DMS79 treated with DMSO at 0.1 percent for 48 hours (cell line): ENCODE data around the gene MEN1.

Experiments used
- DNase-seq: peaks from one replicate; lab custom pipeline; 2025; lab: John Stamatoyannopoulos, UW

MEN1 gene

DNA sequence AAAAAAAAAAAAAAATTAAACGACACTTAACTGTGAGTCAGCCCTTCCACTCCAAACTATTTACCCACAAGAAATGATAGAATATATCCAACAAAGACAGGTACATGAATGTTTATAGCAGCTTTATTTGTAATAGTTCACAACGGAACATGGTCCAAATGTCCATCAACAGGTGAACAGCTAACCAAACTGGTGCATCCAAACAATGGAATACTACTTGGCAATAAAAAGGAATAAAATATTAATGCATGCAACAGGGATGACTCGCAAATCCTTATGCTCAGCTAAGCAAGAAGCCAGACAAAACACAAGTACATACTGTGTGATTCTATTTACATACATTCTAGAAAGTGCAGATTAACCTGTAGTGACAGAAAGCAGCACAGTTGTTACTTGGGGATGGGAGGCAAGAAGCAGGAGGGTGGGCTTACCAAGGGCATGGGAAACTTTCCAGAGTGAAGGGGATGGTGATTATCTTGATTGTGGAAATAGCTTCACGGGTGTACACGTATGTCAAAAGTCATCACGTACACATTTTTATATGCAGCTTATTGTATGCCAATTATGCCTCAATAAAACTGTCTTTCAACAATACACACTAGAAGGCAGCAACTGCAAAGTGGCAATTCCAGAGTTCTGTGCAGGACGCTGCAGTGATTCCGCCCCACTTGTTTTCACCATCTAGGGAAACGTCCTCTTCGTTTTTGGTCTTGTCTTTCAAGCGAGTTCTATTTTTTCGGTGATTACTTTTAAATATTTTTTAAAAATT lies 25.4 kb downstream of the MEN1 start:
- no peak for DNase-seq

DNA sequence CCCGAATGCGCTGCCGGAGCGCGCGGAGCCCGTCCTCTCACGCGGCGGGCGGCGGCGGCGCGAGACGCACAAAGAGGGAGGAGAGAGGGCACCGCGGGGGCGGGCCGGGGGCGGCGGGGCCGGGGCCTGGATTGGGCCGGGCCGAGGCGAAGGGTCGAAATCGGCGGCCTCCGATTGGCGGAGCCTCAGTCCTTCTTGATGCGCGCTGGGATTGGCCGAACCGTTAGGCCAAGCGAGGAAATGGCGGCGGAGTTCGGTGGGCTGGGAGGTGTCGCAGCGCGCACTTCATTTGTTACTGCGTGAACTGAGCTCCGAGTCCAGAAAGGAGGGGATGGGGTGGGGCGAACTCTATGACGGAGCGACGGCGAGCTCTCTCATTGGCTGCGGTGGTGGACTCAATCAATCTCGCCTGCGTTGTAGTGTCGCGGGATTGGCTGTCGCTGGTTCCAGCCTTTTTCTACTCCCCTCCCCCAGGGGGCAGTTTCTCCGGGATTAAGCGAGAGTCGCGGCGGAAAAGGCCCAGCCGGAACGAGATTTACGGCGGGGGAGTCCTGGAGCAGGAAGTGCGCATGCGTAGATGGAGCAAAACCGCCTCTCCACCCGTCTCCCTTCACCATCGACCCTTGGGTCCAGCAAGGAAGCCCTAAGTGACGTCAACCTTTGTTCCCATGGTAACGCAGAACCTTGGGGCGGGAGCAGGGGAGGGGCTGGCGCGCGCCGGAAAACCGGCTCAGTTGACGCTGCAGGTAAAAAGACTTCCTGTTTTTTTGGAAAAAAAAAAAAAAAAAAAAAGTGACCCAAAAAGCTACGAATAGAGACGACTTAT lies 31.7 kb downstream of the MEN1 start, which contains the start of gene SF1:
Gene SF1, minus strand, starts transcription at position 70 of the 826 bp plus-strand sequence. CDS start 150 bp downstream, outside the sequence.
- DNase-seq: peak; percentile 99

DNA sequence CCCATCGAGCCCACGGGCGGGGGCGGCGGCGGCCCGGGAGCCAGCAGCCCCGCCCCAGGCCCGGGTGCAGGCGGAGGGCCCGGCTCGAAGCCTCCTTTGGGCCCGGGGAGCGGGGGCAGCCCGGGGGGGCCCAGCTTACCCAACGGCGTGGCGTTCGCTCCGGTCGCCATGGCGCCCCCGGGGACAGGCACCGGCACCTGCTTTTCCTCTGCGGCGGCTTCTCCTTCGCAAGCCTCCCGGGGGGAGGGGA lies 32.2 kb downstream of the MEN1 start:
- DNase-seq: no peak

DNA sequence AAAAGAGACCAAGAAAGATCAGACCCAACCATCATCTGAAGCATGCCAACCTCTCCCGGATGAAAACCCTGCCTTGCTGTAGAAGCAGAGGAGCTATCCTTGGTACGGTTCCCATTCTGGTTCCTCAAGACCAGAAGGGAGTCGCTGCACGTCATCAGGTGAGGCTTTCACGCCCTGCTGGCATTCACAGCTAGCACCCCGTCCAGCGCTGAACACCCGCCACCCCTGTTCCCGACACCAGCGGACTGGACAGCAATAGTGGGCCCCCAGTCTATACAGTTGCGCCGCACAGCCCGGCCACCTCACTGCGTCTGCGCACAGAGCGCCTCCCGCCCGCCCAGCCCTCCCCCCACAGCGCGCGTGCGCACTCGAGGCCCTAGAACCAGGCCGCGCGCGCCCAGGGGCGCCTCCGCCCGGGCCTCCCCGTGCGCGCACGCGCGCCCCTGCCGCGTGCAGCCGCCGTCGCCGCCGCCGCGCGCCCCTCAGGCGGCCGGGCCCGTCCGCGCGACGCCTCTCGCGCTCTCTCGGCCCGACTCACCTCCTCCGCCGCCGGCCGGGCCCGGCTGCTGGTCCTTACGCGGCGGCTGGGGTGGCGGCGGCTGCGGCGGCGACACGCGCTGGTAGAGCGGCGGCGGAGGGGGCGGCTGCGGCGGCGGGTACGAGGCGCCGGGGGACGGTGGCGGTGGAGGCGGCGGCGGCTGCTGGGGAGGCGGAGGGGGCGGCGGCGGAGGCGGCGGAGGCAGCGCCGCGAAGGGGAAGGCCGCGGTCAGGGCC lies 32.7 kb downstream of the MEN1 start:
- DNase-seq: peak; percentile 56

DNA sequence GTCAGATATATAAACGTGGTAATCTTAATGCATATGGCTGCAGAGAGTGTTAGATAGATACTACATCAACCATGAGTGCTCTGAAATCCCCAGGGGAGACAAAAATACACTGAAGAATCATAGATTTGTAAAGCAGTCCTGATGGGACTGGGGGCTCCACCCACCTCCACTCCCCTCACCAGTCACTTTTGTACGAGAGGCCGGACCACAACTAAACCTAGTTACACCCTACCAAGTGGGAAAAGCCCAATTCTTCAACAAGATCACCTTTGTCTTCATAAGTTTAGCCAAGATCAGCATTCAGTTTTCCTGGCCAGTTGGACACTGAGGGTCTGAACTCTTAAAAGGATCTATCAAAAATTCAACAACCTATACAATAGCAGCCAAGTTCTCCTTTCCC lies 33.5 kb downstream of the MEN1 start:
- DNase-seq: no peak

DNA sequence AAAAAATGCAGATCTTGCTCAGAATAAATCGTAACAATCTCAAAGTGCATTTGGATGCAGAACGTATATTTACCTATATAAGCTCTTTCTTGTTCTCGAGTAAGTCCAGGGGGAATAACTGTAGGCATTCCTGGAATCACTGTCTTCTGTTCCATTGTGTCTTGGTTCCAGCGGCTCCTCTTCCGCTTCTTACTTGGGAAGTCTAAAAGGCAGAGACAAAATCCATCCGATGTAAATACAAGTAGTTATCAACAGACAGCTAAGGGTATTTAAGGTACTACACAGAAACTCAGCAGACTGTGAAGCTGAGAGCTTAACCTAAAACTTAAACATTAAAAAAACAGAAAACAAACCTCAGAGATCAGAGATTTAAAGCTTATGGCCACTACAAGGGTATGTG lies 33.9 kb downstream of the MEN1 start:
- no peak for DNase-seq

DNA sequence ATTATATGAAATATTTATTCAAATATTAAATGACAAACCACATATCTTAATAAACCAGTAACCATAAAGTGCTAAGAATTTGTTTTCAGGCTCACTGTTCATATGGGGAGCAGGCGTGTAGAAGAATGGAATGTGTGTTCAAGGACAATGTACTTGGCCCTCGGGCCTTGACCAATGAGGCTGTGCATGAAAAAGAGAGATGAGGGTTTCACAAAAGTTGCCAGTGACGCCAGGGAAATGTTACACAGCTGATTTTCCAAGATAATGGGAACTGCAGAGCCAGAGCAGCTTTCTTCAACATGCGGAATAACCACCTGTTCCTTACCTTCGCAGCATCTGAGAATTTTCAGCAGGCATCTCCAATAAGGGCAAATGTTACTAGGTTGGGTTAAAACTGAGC lies 36.2 kb downstream of the MEN1 start:
- DNase-seq: no peak

DNA sequence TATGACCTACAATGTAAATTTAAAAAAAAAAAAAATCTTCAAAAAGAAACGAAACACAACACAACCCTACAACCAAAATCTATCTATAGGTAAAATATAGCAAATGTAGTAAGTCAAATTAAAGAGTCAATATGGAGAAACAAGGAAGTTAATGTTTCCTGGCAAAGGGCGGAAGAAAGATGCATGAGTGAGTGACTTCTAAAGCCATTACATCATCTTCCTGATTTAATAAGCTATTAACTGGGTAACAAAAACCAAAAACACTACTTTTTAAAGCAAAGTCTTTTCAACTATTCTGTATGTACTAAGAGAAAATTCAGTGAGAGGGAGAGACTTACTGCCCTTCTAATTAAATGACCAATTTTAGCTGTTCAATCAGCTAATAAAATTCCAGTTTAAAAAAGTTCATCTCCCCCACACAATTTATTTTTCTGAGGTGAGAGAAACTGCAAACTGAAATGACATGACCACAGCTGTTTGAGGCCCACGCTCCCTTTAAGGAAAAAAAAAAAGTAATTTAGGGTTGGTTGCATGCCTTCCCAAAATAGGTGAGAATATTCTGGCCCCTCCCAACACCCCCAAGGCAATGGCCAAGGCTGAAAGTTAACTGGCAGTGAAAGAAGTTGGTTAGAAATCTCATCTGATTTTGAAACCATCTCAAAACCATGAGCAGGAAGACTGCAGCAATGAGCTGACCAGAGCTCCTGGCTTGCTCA lies 37.9 kb downstream of the MEN1 start:
- no peak for DNase-seq

DNA sequence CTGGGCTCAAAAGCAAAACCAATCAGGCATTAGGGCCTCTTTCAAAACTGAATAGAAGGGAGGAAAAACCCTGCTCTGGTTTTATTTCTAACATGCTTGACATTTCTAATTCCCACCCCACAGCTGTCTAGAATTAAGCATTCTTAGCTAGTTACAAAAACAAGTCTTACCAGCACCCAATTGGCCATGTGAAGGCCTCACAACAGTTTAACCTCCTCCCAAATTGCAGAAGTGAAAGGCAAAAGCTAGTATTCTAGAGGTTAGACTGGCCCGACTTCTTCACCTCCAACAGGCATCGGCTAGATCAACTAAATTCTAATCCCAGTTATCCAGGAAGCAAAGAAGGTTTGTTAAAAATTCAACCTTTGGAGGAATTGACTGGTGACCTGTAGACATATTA lies 38.5 kb downstream of the MEN1 start:
- DNase-seq: no peak

DNA sequence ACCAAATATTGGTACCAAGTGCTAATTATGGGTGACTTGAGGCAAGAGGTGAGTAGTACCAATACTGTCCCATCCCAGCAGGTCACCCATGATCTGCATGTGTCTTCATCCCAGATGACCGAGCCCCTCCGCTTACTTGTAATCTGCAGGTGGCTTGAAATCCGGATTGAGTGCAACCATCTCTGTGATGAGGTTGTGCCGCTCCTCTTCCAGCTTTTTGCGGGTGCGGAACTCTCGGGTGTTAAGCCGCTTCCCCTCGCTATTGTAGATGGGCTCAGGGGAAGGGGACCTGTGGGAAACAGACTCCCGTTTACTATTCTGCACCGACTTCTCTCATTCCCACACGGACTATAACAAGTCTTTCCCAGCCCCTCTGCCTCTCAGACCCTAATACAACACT lies 40.2 kb downstream of the MEN1 start:
- no peak for DNase-seq

DNA sequence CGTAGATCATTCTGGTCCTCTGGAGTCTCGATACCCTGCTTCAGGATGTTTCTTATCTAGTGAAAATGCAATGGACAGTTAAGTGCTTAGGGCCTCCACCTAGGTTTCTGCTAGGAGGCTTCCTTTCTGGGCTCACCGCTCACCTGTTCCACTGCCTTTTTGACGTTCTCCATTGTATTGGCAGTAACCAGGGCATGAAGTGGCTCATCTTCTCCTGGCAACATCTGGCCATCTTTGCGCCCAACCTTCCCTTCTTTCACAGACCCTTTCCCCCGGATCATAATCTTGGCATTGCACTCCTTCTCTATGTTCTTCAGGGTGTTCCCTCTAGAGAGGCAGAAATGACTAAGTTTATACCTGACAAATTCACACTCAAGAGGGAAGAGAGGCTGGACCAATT lies 41.1 kb downstream of the MEN1 start:
- no peak for DNase-seq

DNA sequence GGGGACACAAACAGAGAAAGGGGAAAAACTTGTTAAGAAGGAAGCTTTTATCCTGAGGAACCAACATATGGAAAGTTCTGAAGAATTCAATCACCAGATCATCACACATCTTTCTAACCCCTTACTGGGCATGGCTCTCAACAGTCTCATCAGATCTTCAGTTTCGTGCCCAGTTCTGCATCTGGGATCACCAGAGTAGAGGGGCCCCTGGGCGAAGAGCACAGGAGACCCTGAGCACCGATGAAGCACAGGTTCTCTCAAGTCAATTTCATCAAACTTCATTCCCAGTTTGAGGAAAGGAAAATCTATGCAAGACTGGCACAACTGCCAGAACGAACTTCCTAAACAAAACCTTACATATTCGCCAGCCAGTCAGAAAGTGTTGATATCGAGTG lies 42.1 kb downstream of the MEN1 start:
- DNase-seq: no peak

DNA sequence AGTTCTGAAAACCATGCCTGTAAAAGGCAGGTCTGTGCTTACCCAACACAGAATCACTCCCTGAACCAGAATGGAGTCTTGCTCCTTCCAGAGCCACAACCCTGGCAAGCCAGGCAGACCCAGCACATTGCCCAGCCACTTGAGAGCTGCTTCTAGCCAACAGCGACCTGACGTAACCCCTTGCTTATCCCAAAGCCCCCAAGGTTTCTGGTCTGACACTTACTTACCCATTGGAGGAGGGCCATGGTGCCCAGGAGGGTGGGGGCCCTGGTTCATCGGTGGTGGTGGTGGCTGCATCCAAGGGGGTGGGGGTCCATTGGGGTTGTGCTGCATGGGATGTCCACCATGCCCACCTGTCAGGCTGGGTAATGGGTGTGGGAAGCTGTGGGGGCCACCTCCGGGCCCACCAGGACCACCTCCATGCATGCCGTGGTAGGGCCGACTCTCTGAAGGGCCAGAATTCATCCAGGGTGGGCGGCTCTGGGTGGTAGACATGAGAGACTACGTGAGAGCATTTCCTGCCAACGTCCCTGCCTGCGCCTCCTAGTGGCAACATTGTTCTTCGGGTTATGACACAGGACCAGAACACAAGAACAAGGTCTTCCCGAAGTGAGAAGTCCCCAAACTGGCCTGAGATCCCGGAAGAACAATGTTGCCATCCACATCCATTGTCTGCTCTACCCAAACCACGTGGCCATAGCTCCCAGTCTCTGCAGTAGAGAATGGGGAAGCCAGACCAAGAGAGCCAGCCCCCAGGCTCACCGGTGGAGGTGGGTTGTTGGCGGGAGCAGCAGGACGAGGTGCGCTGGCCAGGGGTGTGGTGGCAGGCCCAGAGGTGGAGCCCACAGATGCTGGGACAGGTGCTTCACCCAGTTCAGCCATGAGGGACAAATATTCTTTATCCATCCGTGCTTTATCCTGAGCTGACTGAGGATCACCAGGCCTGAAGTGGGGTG lies 42.7 kb downstream of the MEN1 start:
- DNase-seq: peak; percentile 6

DNA sequence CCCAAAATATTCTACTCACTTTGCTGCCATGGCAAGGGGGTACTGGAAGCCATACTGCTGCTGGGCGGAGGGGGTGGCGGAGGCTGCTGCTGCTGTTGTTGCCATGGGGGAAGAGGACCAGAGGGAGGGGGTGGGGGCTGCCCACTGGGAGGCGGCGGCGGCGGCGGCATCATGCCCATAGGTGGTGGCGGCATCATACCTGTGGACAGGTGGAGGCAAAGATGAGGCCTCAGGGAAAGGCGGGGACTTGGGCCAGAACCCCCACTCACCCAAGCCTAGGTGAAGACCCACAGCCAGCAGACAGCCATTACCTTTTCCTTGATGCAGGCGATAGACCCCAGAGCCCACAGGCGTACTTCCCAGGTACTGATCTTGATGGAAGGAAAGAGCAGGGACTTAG lies 43.5 kb downstream of the MEN1 start:
- DNase-seq: no peak

DNA sequence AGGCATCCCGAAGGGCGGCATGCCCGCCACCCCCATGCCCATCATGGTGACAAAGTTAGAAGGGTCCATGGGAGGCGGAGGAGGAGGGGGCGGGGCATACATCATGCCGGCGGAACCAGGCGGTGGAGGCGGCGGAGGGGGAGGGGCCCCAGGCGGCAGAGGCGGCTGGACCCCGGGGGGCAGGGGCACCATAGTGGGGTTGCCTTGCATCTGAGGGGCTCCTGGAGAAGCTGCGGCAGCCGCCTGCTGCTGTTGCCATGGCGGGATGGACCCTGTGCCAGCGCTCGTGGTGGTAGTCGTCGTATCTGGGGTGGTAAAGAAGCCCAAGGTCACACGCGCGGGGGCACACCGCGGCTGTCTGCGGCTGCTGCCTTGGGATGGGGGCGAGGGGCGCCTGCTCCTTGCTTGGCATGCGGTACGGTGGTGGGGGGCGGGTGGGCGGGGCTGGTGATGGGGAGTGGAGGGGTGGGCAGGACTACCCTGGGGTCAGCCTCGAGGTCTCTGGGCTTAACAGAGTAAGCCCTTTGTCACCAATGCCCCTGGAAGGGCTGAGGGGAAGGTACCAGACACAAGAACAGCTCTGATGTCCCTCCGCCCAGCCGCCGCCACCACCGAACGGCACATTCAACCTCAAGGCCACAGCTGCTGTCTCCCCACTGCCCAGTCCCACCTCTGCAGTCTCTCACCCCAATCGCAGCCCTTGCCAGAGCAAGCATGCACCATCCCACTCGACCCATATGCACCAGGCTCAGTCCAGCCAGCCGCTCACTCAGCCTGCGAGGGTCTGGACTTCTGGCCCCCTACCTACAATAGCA lies 44.3 kb downstream of the MEN1 start:
- DNase-seq: no peak

DNA sequence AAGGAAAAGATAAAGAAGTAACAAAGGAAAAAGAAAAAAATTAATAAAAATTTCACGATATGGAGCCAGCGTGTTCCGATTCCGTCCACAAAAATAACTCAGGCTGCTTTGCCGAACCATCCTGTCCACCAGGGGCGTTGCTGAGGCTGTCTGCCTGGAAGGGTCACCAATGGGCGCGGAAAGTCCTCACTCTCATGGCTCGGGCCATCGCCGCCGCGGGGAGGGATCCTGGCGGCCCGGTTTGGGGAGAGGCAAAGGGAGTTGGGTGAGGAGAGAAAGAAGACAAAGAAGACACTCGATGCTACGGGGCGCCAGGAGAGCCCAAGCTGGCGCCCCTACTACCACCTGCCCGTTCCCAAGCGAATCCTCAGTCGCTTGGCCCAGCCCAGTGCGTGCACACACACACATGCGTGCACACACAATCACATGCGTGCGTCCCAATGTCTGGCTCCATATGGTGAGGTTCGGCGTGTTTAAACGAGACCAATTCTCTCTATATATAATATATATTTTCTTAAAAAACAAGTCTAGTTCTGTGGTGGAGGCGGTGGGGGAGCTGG lies 45.0 kb downstream of the MEN1 start:
- no peak for DNase-seq

DNA sequence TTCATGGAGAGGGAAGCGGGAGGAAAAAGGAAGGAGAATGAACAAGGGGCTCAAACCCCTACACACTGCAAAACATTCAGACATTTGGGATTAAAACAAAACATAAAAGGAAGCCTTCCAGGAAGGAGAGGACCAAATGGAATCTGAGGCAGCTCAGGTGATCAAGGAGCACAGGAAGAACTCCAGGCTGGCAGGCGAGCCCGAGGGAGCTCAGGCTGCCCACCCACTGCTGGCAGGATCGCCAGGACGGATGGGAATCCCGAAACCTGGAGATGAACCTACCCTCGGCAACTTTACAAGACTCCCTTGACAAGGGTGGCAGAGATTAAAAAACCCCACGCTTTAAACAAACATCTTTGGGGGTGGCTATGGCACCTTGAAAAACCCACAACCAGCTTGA lies 45.6 kb downstream of the MEN1 start:
- DNase-seq: no peak

DNA sequence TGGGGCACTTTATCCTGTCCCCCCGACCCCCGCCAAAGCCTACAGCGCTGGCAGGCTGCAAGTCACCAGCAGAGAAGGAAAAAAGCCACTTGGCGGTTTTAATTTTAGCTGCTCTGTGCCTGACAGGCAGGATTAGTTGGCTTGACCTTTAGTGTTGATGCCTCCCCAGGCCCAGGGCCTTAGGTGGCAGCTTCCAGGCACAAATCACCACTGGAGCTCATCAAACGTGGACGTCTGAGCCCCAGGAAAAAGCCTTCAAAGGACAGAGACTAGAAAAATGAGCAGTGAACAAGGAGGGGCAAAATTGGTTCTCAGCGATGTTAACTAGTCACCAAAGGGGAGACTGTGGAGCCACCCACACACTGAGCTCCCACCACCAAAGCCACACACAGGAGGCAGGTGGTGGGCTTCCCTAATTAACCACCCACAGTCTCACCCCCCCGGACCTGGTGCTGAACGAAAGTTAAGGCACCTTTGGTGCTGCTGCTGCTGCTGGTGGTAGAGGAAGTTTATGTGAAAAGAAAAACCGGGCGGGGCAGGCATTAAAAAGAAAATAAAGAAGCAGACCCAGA lies 46.2 kb downstream of the MEN1 start:
- DNase-seq: no peak

DNA sequence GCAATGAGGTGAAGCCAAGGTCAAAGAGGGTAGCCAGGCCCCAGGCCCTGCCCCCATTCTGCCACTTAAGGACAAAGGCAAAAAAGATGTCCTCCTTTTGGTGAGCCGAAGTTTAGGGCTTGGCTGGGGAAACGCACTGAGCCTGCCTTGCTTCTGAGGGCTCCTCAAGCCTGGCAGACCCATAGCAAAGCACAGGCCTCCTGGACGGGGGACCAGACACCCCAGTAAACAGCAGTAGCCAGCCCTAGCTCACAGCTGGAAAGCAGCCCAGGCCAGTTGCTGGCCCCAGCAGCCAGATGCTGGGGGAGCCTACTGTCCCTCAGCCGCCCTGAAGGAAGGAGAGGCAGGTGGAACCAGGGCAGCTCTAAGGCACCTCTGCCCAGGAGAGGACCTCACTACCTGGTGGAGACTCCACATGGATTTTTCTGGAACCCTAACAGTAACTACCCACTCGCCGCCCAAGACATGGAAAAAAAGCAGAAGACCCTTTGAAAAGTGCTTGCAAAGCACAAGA lies 46.8 kb downstream of the MEN1 start:
- DNase-seq: no peak
